ENCODE data around the gene CBLIF.

DNA sequence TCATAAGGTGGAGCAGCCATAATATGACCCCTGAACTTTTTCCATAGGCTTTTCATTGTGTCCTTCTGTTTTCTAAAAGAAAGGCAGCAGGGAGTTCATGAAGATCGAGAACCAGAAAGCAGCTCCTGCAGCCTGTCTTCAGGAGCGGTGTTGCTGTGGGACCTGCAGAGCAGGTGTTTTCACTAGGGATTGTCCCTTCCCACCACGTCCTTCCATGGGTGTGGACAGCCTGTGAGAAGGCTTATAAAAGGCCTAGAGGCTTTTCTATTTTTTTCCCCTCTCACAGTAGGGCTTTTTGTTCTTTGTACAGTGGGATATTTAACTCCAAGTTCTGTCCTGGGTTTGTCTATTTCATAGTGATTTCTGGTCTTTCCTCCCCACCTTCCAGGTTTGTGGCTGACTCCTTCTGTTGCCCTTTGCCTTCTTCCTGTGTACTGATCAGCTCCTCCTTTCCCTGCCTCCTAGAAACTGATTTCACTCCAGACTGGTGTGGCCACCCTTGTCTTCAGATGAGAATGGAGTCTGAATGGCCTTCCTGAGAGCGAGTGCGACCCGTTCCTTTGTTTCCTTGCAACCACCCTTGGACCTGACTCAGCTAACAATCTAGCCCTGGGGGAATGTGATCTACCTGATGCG, 44.8 kb downstream of the CBLIF start:
- no peak for TF ChIP-seq EZH2 (IDR thresholded peaks at IDR 0.05; ENCODE audit: low read length)
- TF ChIP-seq, protein P1, sequence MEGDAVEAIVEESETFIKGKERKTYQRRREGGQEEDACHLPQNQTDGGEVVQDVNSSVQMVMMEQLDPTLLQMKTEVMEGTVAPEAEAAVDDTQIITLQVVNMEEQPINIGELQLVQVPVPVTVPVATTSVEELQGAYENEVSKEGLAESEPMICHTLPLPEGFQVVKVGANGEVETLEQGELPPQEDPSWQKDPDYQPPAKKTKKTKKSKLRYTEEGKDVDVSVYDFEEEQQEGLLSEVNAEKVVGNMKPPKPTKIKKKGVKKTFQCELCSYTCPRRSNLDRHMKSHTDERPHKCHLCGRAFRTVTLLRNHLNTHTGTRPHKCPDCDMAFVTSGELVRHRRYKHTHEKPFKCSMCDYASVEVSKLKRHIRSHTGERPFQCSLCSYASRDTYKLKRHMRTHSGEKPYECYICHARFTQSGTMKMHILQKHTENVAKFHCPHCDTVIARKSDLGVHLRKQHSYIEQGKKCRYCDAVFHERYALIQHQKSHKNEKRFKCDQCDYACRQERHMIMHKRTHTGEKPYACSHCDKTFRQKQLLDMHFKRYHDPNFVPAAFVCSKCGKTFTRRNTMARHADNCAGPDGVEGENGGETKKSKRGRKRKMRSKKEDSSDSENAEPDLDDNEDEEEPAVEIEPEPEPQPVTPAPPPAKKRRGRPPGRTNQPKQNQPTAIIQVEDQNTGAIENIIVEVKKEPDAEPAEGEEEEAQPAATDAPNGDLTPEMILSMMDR (optimal IDR thresholded peaks at IDR 0.05 in 1 of 3, IDR thresholded peaks at IDR 0.05 in 1 of 3, conservative IDR thresholded peaks at IDR 0.05 in 1 of 3; ENCODE audit: extremely low read depth in 1 of 3, insufficient read depth in 2 of 3, low read length in 3 of 3): no peak

Data from keratinocyte (primary cell).